B cell (primary cell): ENCODE measurements around the gene COQ2. TPM values are rescaled to one million over a fixed set of nuclear protein-coding genes. Genes with fewer than 3 reads are reported as not detected.
A peak's percentile ranks its signal among the peaks of the same experiment; 100 is the strongest.

Experiments
- ATAC-seq: fragments of 200-7000 bp; cut with Tn5 transposase; one replicate; pipeline ENCODE4 v1.10.0; 2021; ENCODE audit warnings: low read depth, mild to moderate bottlenecking, moderate number of reproducible peaks, moderate library complexity
- CTCF ChIA-PET: fragments of 350-600 bp; sonication (Branson Sonifier 250); formaldehyde crosslinking; loops from one replicate; lab custom pipeline; 2021; ENCODE audit warnings: antibody characterized with exemption, inconsistent platforms; lab: Charles Lee
- POLR2A ChIA-PET: fragments of 350-600 bp; sonication (Branson Sonifier 250); formaldehyde crosslinking; loops from one replicate; lab custom pipeline; 2021; ENCODE audit warnings: antibody characterized with exemption; lab: Charles Lee
- DNase-seq: peaks from one replicate; pipeline ENCODE4 v3.0.0; 2013
- H2AFZ ChIP-seq: 2 replicates; pipeline ENCODE4 v1.6.1; 2012; ENCODE audit warnings: mild to moderate bottlenecking, low read depth, low read length; ENCODE audit not compliant: insufficient read depth, poor library complexity, severe bottlenecking
- H3K27ac ChIP-seq, 2 donors: 1 replicate in 1 of 2; 2 replicates in 1 of 2; pipeline ENCODE4 v1.5.1; 2012 to 2013; ENCODE audit warnings: low read length in 2 of 2, mild to moderate bottlenecking in 2 of 2, moderate library complexity in 1 of 2
- H3K27me3 ChIP-seq, 4 experiments: fragments of 200-600 bp in 1 of 4; sonication (generic) in 1 of 4; replicated peaks in 1 of 4; 1 replicate in 2 of 4; 2 replicates in 2 of 4; pipeline versions ENCODE4 v1.6.1 to v1.7.0; 2013 to 2016; ENCODE audit warnings: low read length in 3 of 4, mild to moderate bottlenecking in 2 of 4, mixed read lengths in 1 of 4, moderate library complexity in 1 of 4; ENCODE audit not compliant: insufficient read depth in 4 of 4, control insufficient read depth in 3 of 4; ENCODE audit errors: control extremely low read depth in 1 of 4
- H3K36me3 ChIP-seq, 2 experiments: replicated peaks in 1 of 2; 1 replicate in 1 of 2; 2 replicates in 1 of 2; pipeline versions ENCODE4 v1.6.1 to v1.7.1; 2013; ENCODE audit warnings: low read length in 1 of 2; ENCODE audit not compliant: insufficient read depth in 2 of 2, control insufficient read depth in 1 of 2; ENCODE audit errors: control extremely low read depth in 1 of 2, extremely low read depth in 1 of 2
- H3K4me1 ChIP-seq, 2 donors: fragments of 200-600 bp in 1 of 2; sonication (generic) in 1 of 2; 1 replicate in 1 of 2; 2 replicates in 1 of 2; pipeline versions ENCODE4 v1.5.1 to v1.6.1; 2013 to 2017; ENCODE audit warnings: low read length in 2 of 2; ENCODE audit not compliant: control insufficient read depth in 2 of 2, insufficient read depth in 2 of 2
- H3K4me2 ChIP-seq: replicated peaks from 2 replicates; pipeline ENCODE3; 2012; ENCODE audit warnings: mild to moderate bottlenecking, low read depth, low read length; ENCODE audit not compliant: poor library complexity, severe bottlenecking
- H3K4me3 ChIP-seq, 5 experiments: fragments of 200-600 bp in 1 of 5; sonication (generic) in 1 of 5; 1 replicate in 3 of 5; 2 replicates in 2 of 5; pipeline versions ENCODE4 v1.5.1 to v1.7.0; 2011 to 2016; ENCODE audit warnings: low read length in 4 of 5, mild to moderate bottlenecking in 4 of 5, low read depth in 2 of 5, control low read depth in 1 of 5, moderate library complexity in 1 of 5; ENCODE audit not compliant: insufficient read depth in 1 of 5; ENCODE audit errors: control extremely low read depth in 1 of 5, extremely low read depth in 1 of 5
- H3K79me2 ChIP-seq: fragments of 200-600 bp; sonication (generic); one replicate; pipeline ENCODE4 v1.6.0; 2016; ENCODE audit warnings: low read length; ENCODE audit not compliant: control insufficient read depth, insufficient read depth
- H3K9ac ChIP-seq: fragments of 200-600 bp; sonication (generic); 2 replicates; pipeline ENCODE4 v1.6.1; 2017; ENCODE audit warnings: mild to moderate bottlenecking, low read length, moderate library complexity
- H3K9me3 ChIP-seq, 3 donors: one replicate each; pipeline versions ENCODE4 v1.6.1 to v1.7.1; 2013; ENCODE audit warnings: low read length in 2 of 3; ENCODE audit not compliant: control insufficient read depth in 2 of 3, insufficient read depth in 1 of 3; ENCODE audit errors: control extremely low read depth in 1 of 3
- H4K20me1 ChIP-seq: 2 replicates; pipeline ENCODE4 v1.6.0; 2012; ENCODE audit warnings: mild to moderate bottlenecking, low read length; ENCODE audit not compliant: insufficient read depth, control insufficient read depth, poor library complexity, severe bottlenecking
- H3K27ac Mint-ChIP-seq: one replicate; pipeline ENCODE4 v1.8.0; 2021; ENCODE audit warnings: mixed read lengths
- H3K27me3 Mint-ChIP-seq: one replicate; pipeline ENCODE4 v1.8.0; 2021; ENCODE audit warnings: mixed read lengths
- H3K4me1 Mint-ChIP-seq: one replicate; pipeline ENCODE4 v1.8.0; 2021; ENCODE audit warnings: mixed read lengths
- H3K4me3 Mint-ChIP-seq: one replicate; pipeline ENCODE4 v1.8.0; 2021; ENCODE audit warnings: mixed read lengths
- H3K9me3 Mint-ChIP-seq: one replicate; pipeline ENCODE4 v1.8.0; 2022; ENCODE audit warnings: mixed read lengths; ENCODE audit not compliant: insufficient read depth
- CTCF ChIP-seq: fragments of 200-600 bp; IDR thresholded peaks from one replicate; pipeline ENCODE4 v1.8.0; 2022; ENCODE audit warnings: antibody characterized with exemption, mild to moderate bottlenecking
- EZH2 ChIP-seq: IDR thresholded peaks from 2 replicates; pipeline ENCODE4 v1.6.1; 2012; ENCODE audit warnings: borderline replicate concordance, low read depth, mild to moderate bottlenecking, moderate library complexity, low read length; ENCODE audit not compliant: insufficient read depth, poor library complexity, severe bottlenecking
- WGBS: methylation state at CpG from one replicate; pipeline ENCODE4 v1.1.5; 2013; ENCODE audit warnings: missing lambda C conversion rate; ENCODE audit not compliant: insufficient coverage; 5-methylcytosine and 5-hydroxymethylcytosine counted together
- intact Hi-C: fragments of 100-400 bp; cut with micrococcal nuclease; formaldehyde crosslinking; loops from one replicate; pipeline ENCODE4 v1.10.0; 2022
- polyA plus RNA-seq: library from polyadenylated mRNA; depleted of rRNA; stranded (reverse); fragments of >200 nt; gene quantifications from 2 replicates; pipeline ENCODE4 v1.2.3, GENCODE V29; 2012
- total RNA-seq, 2 donors: library from RNA; stranded (reverse); fragments of 120-200 nt in 1 of 2; gene quantifications; 1 replicate in 1 of 2; 2 replicates in 1 of 2; pipeline versions ENCODE4 v1.2.3 to v1.2.4, GENCODE V29; 2013 to 2022

The COQ2 gene
- total and polyA plus RNA-seq, 2 donors (not counting 1 experiment from before 2014, with no cell fraction given), result 8.1 to 27.9 TPM

- no peaks in the 10 kb centered on the region for H3K9me3 Mint-ChIP-seq
- DNase-seq (peak; percentile 95), ATAC-seq (peak; percentile 90)
- POLR2A ChIA-PET, result interaction anchor here (0.8 to 2.5 kb wide), 12 partner anchors 30 to 788 kb away, joined by 3 to 19 read pairs (median 4); no protein-coding TSS in a partner anchor
- WGBS, result 0% methylated on average over 3 of the region's 8 CpGs
- CTCF ChIA-PET, result interaction anchor here (0.6 to 3.6 kb wide), 25 partner anchors 18 to 157 kb away, joined by 3 to 45 read pairs (median 4); partner anchors contain the start of gene PLAC8
- Histone ChIP-seq H3K36me3 (no peaks in the 10 kb centered on the region), H3K9me3 (peaks cover 1 to 15% (median 7%) of the 10 kb centered on the region in 3 donors), H3K4me1 (peaks cover 90 to 94% of the 10 kb centered on the region in 2 donors), H2AFZ (peak overlapping the region; percentile 8), H3K4me2 (peak overlapping the region; percentile 73), H3K79me2 (no peaks in the 10 kb centered on the region), H4K20me1 (no peaks in the 10 kb centered on the region), H3K27me3 (no peaks in the 10 kb centered on the region), H3K9ac (peak overlapping the region; percentile 30), H3K27ac (peak overlapping the region; percentile 88 to 94), H3K4me3 (peak overlapping the region in 3 of 5 experiments; percentile 6 to 37 (median 30))
- no peaks in the 10 kb centered on the region for H3K27me3 Mint-ChIP-seq
- H3K4me1 Mint-ChIP-seq, result peaks cover 87% of the 10 kb centered on the region
- H3K27ac Mint-ChIP-seq, result peak overlapping the region; percentile 92
- H3K4me3 Mint-ChIP-seq, result peak overlapping the region; percentile 24
- TF ChIP-seq CTCF (no peak), EZH2 (no peak)
- intact Hi-C loops, result loop anchor here (1.0 to 2.0 kb wide), 6 partner anchors 13 to 205 kb away; partner anchors contain the start of gene COQ2
Measured at GRCh38 chr4:83217721-83218522, 66.7 kb downstream of the COQ2 start.
